Lower lobe of right lung (tissue), 2 donors: ENCODE measurements around the gene EFCAB6. TPM values are rescaled to one million over a fixed set of nuclear protein-coding genes. Genes with fewer than 3 reads are reported as not detected.

Experiments used
- ATAC-seq, 2 donors: fragments of 200-7000 bp; cut with Tn5 transposase; one replicate each; pipeline ENCODE4 v1.9.1; 2020 to 2022; ENCODE audit warnings: mild to moderate bottlenecking in 2 of 2, moderate library complexity in 2 of 2
- DNase-seq: peaks from one replicate; pipeline ENCODE4 v3.0.0-alpha.2; 2020
- H3K27ac ChIP-seq: fragments of 200-600 bp; one replicate; pipeline ENCODE4 v1.8.0; 2022
- H3K27me3 ChIP-seq: fragments of 200-600 bp; one replicate; pipeline ENCODE4 v1.8.0; 2022; ENCODE audit warnings: low read depth
- H3K36me3 ChIP-seq: fragments of 200-600 bp; one replicate; pipeline ENCODE4 v1.8.0; 2022; ENCODE audit warnings: mild to moderate bottlenecking
- H3K4me1 ChIP-seq: fragments of 200-600 bp; one replicate; pipeline ENCODE4 v1.8.0; 2022
- H3K4me3 ChIP-seq: fragments of 200-600 bp; one replicate; pipeline ENCODE4 v1.8.0; 2022; ENCODE audit warnings: mild to moderate bottlenecking
- H3K9me3 ChIP-seq: fragments of 200-600 bp; one replicate; pipeline ENCODE4 v1.8.0; 2022
- intact Hi-C: fragments of 100-400 bp; cut with DNase I; formaldehyde crosslinking; loops from one replicate; pipeline ENCODE4 v1.11.0; 2022
- total RNA-seq: library from RNA; stranded (reverse); fragmentation: NEBNext Ultra II Directional; extraction: Animal tissue kit (Norgen Biotek cat#: 25700); gene quantifications from one replicate; pipeline ENCODE4 v1.2.1, GENCODE V29; 2021
- TF ChIP-seq, protein P1 (sequence below): fragments of 200-600 bp; IDR thresholded peaks from one replicate; pipeline ENCODE4 v1.8.0; 2022; ENCODE audit warnings: antibody characterized with exemption, mild to moderate bottlenecking
- donor health status: DM: no; HTN: yes; CAD: no; lungs with severe emphysema.

The EFCAB6 gene
- total RNA-seq, 1 donor from 2014 or later = 5.8 TPM

DNA sequence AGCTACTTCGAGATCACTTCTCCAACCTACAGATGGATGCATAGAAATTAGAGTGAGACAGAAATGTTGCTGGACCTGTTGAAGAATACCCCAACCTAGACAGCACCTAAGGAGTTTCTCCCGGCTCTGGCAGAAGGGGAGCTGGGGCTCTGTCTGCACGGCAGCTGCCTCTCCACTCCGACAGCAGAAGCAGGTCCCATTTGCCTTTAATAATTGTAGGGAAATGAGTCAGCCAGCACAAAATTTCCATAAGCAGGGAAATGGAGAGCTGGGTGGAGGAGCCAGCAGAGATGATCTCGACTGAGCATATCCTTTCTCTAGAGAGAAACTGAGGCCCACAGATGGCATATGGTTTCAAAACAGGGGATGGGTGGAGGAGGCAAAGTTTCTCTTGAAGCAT lies 80.1 kb downstream of the EFCAB6 start:
- DNase-seq = no peak
- no peaks in the 10 kb centered on the region for H3K27me3 ChIP-seq
- TF ChIP-seq, protein P1, sequence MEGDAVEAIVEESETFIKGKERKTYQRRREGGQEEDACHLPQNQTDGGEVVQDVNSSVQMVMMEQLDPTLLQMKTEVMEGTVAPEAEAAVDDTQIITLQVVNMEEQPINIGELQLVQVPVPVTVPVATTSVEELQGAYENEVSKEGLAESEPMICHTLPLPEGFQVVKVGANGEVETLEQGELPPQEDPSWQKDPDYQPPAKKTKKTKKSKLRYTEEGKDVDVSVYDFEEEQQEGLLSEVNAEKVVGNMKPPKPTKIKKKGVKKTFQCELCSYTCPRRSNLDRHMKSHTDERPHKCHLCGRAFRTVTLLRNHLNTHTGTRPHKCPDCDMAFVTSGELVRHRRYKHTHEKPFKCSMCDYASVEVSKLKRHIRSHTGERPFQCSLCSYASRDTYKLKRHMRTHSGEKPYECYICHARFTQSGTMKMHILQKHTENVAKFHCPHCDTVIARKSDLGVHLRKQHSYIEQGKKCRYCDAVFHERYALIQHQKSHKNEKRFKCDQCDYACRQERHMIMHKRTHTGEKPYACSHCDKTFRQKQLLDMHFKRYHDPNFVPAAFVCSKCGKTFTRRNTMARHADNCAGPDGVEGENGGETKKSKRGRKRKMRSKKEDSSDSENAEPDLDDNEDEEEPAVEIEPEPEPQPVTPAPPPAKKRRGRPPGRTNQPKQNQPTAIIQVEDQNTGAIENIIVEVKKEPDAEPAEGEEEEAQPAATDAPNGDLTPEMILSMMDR = no peak
- no peak overlapping the region for H3K4me3 ChIP-seq
- no peaks in the 10 kb centered on the region for H3K36me3 ChIP-seq
- H3K27ac ChIP-seq = no peak overlapping the region
- ATAC-seq = no peak
- no peaks in the 10 kb centered on the region for H3K9me3 ChIP-seq
- no peaks in the 10 kb centered on the region for H3K4me1 ChIP-seq
- intact Hi-C loops = no loop called here

DNA sequence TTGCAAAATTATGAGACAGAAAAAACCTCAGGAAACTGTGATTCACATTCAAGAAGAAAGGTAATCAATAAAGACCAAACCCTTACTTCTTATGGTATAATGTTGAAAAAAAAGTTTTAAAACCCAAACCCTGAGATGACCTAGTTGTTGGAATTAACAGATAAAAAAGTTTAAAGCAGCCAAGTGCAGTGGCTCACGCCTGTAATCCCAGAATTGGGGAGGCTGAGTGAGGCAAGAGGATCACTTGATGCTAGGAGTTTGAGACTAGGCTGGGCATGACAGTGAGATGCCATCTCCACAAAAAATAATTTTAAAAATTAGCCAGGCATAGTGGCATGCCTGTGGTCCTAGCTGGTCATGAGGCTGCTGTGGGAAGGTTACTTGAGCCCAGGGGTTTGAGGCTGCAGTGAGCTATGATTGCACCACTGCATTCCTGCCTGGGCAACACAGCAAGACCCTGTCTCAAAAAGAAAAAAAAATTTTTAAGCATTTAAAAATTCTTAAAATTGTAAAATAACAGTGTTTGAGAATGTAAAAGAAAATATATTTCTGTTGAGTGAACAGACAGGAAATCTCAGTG lies 85.1 kb downstream of the EFCAB6 start:
- Histone ChIP-seq H3K9me3 (no peaks in the 10 kb centered on the region), H3K36me3 (no peaks in the 10 kb centered on the region), H3K27ac (no peak overlapping the region), H3K4me3 (no peak overlapping the region), H3K4me1 (no peaks in the 10 kb centered on the region), H3K27me3 (no peaks in the 10 kb centered on the region)
- ATAC-seq (no peak), DNase-seq (no peak)
- TF ChIP-seq, protein P1 = no peak
- intact Hi-C loops = no loop called here

DNA sequence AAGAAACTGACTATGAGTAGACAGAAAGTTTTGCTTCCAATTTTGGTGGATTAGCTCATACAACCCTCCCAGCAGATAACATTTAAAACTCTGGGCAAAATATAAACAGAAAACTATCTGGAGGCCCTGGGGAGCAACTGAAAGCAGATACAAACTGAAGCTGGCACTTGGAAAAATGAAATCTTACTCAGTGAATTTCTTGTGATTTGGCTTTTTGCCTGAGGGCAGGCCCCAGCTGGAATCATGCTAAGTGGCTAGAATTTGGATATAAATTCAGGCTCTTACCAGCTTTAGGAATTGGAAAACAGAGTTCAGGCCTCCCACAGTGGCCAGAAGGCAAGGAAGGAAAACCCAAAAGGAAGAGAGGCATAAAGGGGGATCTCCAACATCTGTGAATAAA lies 85.8 kb downstream of the EFCAB6 start:
- DNase-seq = no peak
- Histone ChIP-seq H3K4me3 (no peak overlapping the region), H3K36me3 (no peaks in the 10 kb centered on the region), H3K4me1 (no peaks in the 10 kb centered on the region), H3K27me3 (no peaks in the 10 kb centered on the region), H3K27ac (no peak overlapping the region), H3K9me3 (no peaks in the 10 kb centered on the region)
- TF ChIP-seq, protein P1 = no peak
- ATAC-seq = no peak
- intact Hi-C loops = no loop called here

DNA sequence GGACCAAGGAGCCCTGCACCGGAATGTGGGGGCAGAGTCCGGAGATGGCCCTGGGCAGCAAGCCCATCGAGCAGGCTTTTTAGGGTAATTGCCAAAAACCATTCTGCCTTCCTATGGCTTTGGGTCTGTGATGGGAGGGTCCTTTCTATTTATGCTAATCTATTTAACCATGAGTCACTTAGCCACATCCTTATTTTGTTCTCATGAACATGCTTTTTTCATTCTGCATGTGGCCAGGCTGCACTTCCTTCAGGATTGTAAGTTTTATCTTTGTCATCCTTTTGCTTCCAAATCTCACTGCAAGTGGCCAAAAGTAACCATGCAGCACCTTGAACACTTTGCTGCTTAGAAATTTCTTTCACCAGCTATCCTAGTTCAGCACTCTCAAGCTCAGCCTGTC lies 88.3 kb downstream of the EFCAB6 start:
- H3K4me3 ChIP-seq = no peak overlapping the region
- ATAC-seq (no peak), DNase-seq (no peak)
- no peaks in the 10 kb centered on the region for H3K27me3 ChIP-seq
- no peaks in the 10 kb centered on the region for H3K9me3 ChIP-seq
- intact Hi-C loops = no loop called here
- no peaks in the 10 kb centered on the region for H3K36me3 ChIP-seq
- H3K4me1 ChIP-seq = no peaks in the 10 kb centered on the region
- TF ChIP-seq, protein P1 = no peak
- H3K27ac ChIP-seq = no peak overlapping the region

DNA sequence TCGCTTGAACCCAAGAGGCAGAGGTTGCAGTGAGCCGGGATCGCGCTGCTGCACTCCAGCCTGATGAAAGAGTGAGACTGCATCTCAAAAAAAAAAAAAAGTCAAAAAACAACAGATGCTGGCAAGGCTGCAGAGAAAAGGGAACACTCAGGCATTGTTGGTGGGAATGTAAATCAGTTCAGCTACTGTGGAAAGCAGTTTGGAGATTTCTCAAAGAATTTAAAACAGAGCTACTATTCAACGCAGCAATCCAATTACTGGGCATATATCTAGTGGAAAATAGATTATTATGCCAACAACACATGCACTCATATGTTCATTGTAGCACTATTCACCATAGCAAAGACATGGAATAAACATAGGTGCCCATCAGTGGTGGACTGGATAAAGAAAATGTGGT lies 89.7 kb downstream of the EFCAB6 start:
- TF ChIP-seq, protein P1 = no peak
- ATAC-seq = no peak
- H3K27ac ChIP-seq = no peak overlapping the region
- H3K9me3 ChIP-seq = no peaks in the 10 kb centered on the region
- no peaks in the 10 kb centered on the region for H3K4me1 ChIP-seq
- intact Hi-C loops = no loop called here
- no peaks in the 10 kb centered on the region for H3K27me3 ChIP-seq
- H3K36me3 ChIP-seq = no peaks in the 10 kb centered on the region
- no peak overlapping the region for H3K4me3 ChIP-seq
- no peak for DNase-seq

DNA sequence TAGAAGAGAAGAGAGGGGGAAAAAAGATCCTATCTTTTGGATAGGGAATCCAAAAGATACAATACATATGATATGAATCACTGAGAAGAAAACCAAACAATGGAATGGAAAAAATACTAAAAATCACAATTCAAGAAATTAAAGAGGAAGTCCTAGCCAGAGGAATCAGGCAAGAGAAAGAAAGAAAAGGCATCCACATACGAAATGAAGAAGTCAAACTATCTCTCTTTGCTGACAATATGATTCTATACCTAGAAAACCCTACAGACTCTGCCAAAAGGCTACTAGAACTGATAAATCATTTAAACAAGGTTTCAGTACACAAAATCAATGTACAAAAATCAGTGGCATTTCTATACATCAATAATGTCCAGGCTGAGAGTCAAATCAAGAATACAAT lies 91.4 kb downstream of the EFCAB6 start:
- Histone ChIP-seq H3K36me3 (no peaks in the 10 kb centered on the region), H3K27ac (no peak overlapping the region), H3K4me3 (no peak overlapping the region), H3K9me3 (no peaks in the 10 kb centered on the region), H3K27me3 (no peaks in the 10 kb centered on the region), H3K4me1 (no peaks in the 10 kb centered on the region)
- DNase-seq (no peak), ATAC-seq (no peak)
- intact Hi-C loops = no loop called here
- TF ChIP-seq, protein P1 = no peak
